ENCODE data around the gene SEPTIN8. TPM values are rescaled to one million over a fixed set of nuclear protein-coding genes. Genes with fewer than 3 reads are reported as not detected.

SEPTIN8 gene, protein sequence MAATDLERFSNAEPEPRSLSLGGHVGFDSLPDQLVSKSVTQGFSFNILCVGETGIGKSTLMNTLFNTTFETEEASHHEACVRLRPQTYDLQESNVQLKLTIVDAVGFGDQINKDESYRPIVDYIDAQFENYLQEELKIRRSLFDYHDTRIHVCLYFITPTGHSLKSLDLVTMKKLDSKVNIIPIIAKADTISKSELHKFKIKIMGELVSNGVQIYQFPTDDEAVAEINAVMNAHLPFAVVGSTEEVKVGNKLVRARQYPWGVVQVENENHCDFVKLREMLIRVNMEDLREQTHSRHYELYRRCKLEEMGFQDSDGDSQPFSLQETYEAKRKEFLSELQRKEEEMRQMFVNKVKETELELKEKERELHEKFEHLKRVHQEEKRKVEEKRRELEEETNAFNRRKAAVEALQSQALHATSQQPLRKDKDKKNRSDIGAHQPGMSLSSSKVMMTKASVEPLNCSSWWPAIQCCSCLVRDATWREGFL
- total RNA-seq (2021; fragmentation: NEBNext Ultra II Directional; extraction: Animal tissue kit (Norgen Biotek cat#: 25700)) (33.0 and 33.8 TPM in 2 replicates), polyA plus RNA-seq (2011; rRNA removed) (21.2 and 25.8 TPM in 2 replicates), polyA minus RNA-seq (2011; rRNA and poly(A)+ RNA removed) (24.7 and 25.5 TPM in 2 replicates)
- 27.8 TPM for polyA plus RNA-seq (2011; cell fraction: cytosol; rRNA removed)
- polyA plus RNA-seq (2011; cell fraction: nucleus; rRNA removed) = 63.3 TPM
- polyA plus RNA-seq (2012, experiment 1 of 2) = 26.4 to 29.2 TPM (median 26.9 TPM) in 4 replicates
- 6.3 TPM for polyA plus RNA-seq (2012, experiment 2 of 2)
- 18.0 TPM for polyA plus RNA-seq (2013, experiment 1 of 2)
- 18.4 TPM for polyA plus RNA-seq (2013, experiment 2 of 2)
- polyA minus RNA-seq (2011; cell fraction: cytosol; rRNA and poly(A)+ RNA removed) = 11.1 TPM
- 20.3 TPM for polyA minus RNA-seq (2011; cell fraction: nucleus; rRNA and poly(A)+ RNA removed)
- long read RNA-seq, experiment 1, partial matches to known transcripts = 7 of 15 reads
- long read RNA-seq, experiment 1, other reads (novel, unspliced or antisense) = 8 of 15 reads
- long read RNA-seq, experiment 2, partial matches to known transcripts = 1 of 2 reads
- long read RNA-seq, experiment 2, other reads (novel, unspliced or antisense) = 1 of 2 reads

DNA sequence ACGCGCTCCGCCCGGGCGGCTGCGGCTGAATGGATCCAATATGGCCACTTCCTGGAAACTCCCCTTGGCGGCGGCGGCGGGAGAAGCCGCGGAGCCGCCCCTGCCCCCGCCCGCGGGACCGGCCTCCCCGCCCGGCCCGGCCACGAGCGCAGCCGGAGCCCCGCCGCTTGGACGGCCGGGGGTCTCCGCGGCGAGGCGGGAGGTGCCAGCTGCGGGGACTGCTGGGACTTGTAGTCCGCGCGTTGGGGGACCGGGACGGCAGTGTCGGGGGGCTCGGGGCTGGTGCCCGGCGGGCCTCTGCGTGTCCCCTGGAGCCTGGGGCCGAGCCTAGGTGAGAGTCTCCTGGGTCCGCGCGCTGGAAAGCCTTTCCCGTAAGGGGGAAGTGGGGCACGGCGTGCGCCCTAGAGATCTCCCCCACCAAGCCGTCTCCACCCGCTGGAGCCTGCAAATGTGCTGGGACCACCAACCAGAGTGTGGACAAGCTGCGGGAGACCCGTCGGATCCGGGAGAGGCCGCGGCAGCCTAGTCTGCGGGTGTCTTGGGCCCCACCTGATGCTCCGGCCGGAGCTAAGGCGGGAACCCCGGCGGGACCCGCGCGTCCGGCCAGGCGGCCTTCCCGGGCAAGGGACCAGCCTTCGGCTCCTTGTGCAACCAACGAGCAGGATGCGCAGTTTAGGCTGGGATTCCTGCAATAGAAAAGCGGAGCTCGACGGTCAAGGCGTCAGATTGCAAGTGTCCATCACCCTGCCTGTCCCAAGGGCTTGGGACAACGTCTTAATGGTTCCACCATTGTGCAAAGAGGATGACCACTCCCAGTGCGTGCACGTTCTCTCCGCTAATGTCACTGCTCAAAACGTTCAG, at the start of gene SEPTIN8:
Gene SEPTIN8 (minus strand): TSS at position 31 of the 861 bp plus-strand sequence. CDS start 102 bp downstream, outside the sequence.
- H3K27ac ChIP-seq (ENCODE audit: low read depth, low read length) = no peak within 1 kb of the TSS
- DNase-seq (ENCODE audit: low read depth in 1 of 2, low spot score in 2 of 2) = peak in 1 of 2 experiments; percentile 73
- H3K14ac ChIP-seq (ENCODE audit: insufficient read length) = no peak within 1 kb of the TSS
- H3K79me1 ChIP-seq (ENCODE audit: low read depth, low read length) = no peaks in the 10 kb centered on the region; the same call in 1 of the 2 replicates
- H4K5ac ChIP-seq (ENCODE audit: insufficient read length, low read depth, low read length) = no peak within 1 kb of the TSS
- H2BK120ac ChIP-seq (replicated peaks; ENCODE audit: low read depth, low read length) = no peak within 1 kb of the TSS
- peak within 1 kb of the TSS; percentile 29 for H4K91ac ChIP-seq (replicated peaks; ENCODE audit: insufficient read length, low read length)
- H3K36me3 ChIP-seq (ENCODE audit: control insufficient read depth in 2 of 4, insufficient read depth in 4 of 4, low read length in 3 of 4) = no peaks in the 10 kb centered on the region
- H4K8ac ChIP-seq (ENCODE audit: extremely low read depth, insufficient read depth, low read length) = peak within 1 kb of the TSS; percentile 62
- peaks cover 0 to 7% of the 10 kb centered on the region in 2 experiments for H4K20me1 ChIP-seq (replicated peaks in 1 of 2; ENCODE audit: control insufficient read depth in 1 of 2, insufficient read depth in 2 of 2, low read length in 2 of 2)
- no peak within 1 kb of the TSS for H3K23ac ChIP-seq (ENCODE audit: insufficient read length)
- peak within 1 kb of the TSS in 3 of 4 experiments; percentile 1 to 64 (median 31); a peak in 4 of 7 replicates for H3K9ac ChIP-seq (replicated peaks in 1 of 4; ENCODE audit: extremely low read depth in 1 of 4, low read depth in 3 of 4, low read length in 3 of 4)
- no peak within 1 kb of the TSS for H2BK5ac ChIP-seq (ENCODE audit: low read depth, low read length)
- peaks cover 0 to 7% of the 10 kb centered on the region in 2 experiments; a peak in 1 of 4 replicates for H3K79me2 ChIP-seq (ENCODE audit: control insufficient read depth in 1 of 2, insufficient read depth in 2 of 2, low read length in 2 of 2)
- no peak within 1 kb of the TSS for H2BK15ac ChIP-seq (ENCODE audit: low read length)
- H2BK20ac ChIP-seq (ENCODE audit: low read length) = no peak within 1 kb of the TSS
- H3K4ac ChIP-seq (replicated peaks; ENCODE audit: insufficient read length, low read depth, low read length) = no peak within 1 kb of the TSS
- H3K4me1 ChIP-seq (replicated peaks in 1 of 4; ENCODE audit: control insufficient read depth in 3 of 4, insufficient read depth in 4 of 4, low read length in 3 of 4) = peaks cover 0 to 9% (median 2%) of the 10 kb centered on the region in 4 experiments; a peak in 5 of 7 replicates
- CTCF ChIA-PET (ENCODE audit: partially characterized antibody) = interaction anchor here (0.9 to 3.6 kb wide), 11 partner anchors 10 to 46 kb away, joined by 3 to 17 read pairs (median 5); no protein-coding TSS in a partner anchor
- H2BK12ac ChIP-seq (ENCODE audit: low read depth, low read length) = peak within 1 kb of the TSS; percentile 13; the same call in 1 of the 2 replicates
- POLR2A ChIA-PET (ENCODE audit: partially characterized antibody) = interaction anchor here (1.0 to 2.7 kb wide), 5 partner anchors 9 to 46 kb away, joined by 3 to 8 read pairs (median 4); partner anchors contain the start of gene CCNI2
- H2AFZ ChIP-seq (ENCODE audit: low read length) = peak within 1 kb of the TSS; percentile 98
- FAIRE-seq = no peak
- H3K4me3 ChIP-seq (ENCODE audit: extremely low read depth in 1 of 4, insufficient read depth in 2 of 4, low read depth in 3 of 4, low read length in 4 of 4) = peak within 1 kb of the TSS; percentile 68 to 75 (median 73)
- H3K18ac ChIP-seq (ENCODE audit: extremely low read depth, low read length) = peak within 1 kb of the TSS; percentile 51; the same call in 1 of the 2 replicates
- no peak within 1 kb of the TSS for H3K56ac ChIP-seq (replicated peaks; ENCODE audit: insufficient read length, low read depth, low read length)
- 8% methylated on average over 59 of the region's 82 CpGs; no CpG with 5 or more reads in 1 of the 2 experiments for WGBS, 2 experiments (ENCODE audit: extremely low coverage in 1 of 2, insufficient coverage in 1 of 2, insufficient read length in 1 of 2, insufficient replicate concordance in 2 of 2, low coverage in 1 of 2, low lambda C conversion rate in 2 of 2, missing lambda C conversion rate in 1 of 2)
- peaks cover 10% of the 10 kb centered on the region for H3K23me2 ChIP-seq (ENCODE audit: low read depth, low read length)
- H3K4me2 ChIP-seq (ENCODE audit: insufficient read depth in 1 of 2, low read depth in 2 of 2, low read length in 2 of 2) = peak within 1 kb of the TSS; percentile 92 to 94
- no peak within 1 kb of the TSS for H2AK5ac ChIP-seq (ENCODE audit: low read depth, low read length)
- no peaks in the 10 kb centered on the region for H3K9me3 ChIP-seq (ENCODE audit: insufficient read depth in 2 of 2, low read depth in 1 of 2, low read length in 1 of 2)
- H3K27me3 ChIP-seq (replicated peaks in 1 of 4; ENCODE audit: control insufficient read depth in 3 of 4, extremely low read depth in 1 of 4, insufficient read depth in 3 of 4, low read length in 3 of 4) = peaks cover 2 to 51% (median 34%) of the 10 kb centered on the region in 4 experiments
- TF ChIP-seq SIX5 (IDR thresholded peaks at IDR 0.05; ENCODE audit: low read depth, low read length) (peak; percentile 29; the same call in 1 of the 2 replicates), PHF8 (conservative IDR thresholded peaks at IDR 0.05; ENCODE audit: low read depth, low read length) (peak; percentile 35; the same call in 1 of the 2 replicates), EP300 (IDR thresholded peaks at IDR 0.05; ENCODE audit: borderline replicate concordance in 1 of 2, low read depth in 2 of 2, low read length in 2 of 2) (no peak), EZH2 (IDR thresholded peaks at IDR 0.05; ENCODE audit: low read depth, low read length, severe bottlenecking) (peak; percentile 60), JUN (IDR thresholded peaks at IDR 0.05; ENCODE audit: low read depth, low read length) (no peak)

All from H1 (cell line).